NK-92 (cell line): ENCODE measurements around the gene C10orf143.

Experiments used
- DNase-seq: peaks from one replicate; lab custom pipeline; 2025; ENCODE audit not compliant: unreplicated experiment; lab: John Stamatoyannopoulos, UW

Gene C10orf143

DNA sequence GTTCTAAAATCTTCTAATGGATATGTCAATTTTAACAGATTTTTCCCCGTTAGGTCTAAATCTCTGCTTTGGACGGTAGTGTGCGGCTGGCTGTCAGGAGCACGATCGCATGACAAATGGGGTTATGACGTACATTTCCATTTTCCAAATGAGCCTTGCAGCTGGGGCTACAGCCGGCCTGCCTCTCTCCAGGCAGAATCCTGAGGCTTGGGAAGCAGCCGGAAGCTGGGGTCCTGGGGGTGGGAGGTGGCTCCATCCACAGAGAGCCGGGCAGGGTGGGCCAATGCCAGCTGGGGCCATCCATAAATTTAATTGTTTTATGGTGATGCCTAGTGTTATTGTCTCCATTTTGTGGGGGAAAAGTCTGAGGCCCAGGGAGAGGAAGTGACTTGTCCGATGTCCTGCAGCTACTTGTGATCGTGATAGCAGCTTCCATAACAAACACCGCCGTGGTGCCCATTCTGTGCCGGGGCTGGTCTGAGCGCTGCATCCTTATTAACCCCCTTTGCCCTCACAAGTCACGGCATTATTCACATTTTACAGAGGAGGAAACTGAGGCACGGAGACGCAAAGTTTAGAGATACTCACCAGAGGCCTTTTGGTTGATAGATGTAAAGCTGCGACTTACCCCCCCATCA lies 93.5 kb downstream of the C10orf143 start:
- no peak for DNase-seq

DNA sequence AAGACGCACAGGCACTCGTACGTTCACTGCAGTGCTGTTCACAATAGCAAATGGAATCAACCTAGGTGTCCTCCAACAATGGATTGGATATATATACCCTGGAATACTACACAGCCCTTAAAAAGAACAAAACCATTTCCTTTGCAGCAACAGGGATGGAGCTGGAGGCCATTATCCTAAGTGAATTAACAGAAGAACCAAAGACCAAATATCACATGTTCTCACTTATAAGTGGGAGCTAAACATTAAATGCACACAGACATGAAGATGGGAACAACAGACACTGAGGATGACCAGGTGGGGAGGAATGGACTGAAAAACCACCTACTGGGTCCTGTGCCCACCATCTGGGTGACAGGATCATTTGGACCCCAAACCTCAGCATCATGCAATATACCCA lies 94.5 kb downstream of the C10orf143 start:
- DNase-seq: no peak

DNA sequence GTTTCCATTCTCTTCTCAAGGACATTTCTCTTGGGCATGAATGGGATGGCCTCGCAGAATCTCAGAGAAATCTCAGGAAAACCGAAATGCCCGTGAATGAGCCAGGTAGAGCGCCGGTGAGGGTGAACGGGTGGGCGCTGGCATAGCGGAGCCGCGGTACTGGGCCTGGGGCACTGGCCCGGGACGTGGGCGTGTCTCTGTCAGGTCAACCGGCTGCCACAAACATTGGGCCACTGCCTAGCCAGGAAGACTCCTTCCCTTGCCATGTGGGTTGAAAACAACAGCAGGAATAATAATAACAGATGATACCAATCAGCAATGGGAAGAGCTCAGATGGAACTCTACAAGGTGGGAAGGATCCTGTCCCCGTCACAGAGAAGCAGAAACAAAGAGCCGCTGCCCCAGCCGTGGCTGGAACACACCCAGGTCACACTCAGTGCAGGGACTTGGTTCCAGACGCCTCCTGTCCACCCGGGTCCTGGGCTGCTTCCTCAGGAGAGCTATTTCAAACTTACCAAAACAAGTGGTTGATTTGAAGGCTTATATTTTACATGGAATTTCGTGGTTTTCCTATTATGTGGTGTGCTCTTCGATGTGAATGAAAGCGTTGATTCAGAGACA lies 95.4 kb downstream of the C10orf143 start:
- no peak for DNase-seq

DNA sequence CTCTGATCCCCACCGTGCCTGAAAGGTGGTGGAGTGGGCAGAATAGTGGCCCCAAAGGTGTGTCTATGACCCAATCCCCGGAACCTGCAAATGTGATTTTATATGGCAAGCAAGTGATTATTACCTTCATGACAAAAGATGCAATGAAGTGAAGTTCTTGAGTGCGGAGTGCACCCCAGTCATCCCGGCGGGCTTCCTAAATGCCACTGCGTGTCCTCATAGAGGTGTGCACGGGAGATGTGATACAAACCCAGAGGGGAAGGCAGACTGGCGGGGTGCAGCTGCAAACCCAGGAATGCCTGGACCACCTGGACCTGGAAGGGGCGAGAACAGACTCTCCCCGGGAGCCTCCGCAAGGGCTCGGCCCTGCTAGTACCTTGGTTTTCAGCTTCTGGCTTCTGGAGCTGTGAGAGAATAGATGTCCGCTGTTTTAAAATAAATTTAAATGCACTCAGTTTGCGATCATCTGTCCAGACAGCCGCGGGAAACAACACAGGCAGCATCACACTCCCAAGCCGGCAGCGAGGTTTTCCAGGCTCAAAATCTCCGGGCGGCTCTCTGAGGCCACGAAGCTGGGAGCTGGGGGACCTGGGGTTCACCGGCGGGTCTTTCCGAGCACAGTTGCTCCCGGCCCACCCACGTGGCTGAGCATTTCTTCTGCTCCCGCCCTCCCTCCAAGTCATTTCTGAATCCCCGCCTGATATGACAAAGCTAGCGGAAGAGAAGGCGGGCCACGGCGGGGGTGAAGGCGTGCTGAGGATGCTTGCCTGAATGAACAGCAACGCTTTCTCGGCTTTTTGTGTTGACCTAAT lies 96.2 kb downstream of the C10orf143 start:
- no peak for DNase-seq
